ENCODE measurements around the gene FOXK2.

DNA sequence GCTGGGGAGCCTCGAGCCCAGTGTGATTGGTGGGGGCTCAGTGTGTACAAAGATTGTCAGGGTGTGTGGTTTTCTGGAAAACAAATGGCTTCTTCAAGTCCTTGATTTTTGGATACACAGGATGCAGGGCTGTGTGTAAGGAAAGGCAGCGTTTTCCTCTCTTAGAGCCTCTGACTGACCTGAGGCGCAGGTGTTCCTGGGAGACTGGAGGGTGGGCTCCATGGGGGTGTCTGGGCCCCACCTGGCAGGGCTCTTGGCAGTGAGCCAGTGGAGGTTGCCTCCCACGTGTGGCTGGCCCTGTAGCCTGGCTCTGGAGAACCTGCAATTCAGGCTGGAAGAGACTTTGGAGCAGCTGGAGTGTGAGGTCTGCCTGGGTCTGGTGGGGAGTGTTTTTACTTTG, 5.0 kb downstream of the FOXK2 start:
- TF ChIP-seq, protein P1, sequence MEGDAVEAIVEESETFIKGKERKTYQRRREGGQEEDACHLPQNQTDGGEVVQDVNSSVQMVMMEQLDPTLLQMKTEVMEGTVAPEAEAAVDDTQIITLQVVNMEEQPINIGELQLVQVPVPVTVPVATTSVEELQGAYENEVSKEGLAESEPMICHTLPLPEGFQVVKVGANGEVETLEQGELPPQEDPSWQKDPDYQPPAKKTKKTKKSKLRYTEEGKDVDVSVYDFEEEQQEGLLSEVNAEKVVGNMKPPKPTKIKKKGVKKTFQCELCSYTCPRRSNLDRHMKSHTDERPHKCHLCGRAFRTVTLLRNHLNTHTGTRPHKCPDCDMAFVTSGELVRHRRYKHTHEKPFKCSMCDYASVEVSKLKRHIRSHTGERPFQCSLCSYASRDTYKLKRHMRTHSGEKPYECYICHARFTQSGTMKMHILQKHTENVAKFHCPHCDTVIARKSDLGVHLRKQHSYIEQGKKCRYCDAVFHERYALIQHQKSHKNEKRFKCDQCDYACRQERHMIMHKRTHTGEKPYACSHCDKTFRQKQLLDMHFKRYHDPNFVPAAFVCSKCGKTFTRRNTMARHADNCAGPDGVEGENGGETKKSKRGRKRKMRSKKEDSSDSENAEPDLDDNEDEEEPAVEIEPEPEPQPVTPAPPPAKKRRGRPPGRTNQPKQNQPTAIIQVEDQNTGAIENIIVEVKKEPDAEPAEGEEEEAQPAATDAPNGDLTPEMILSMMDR (IDR thresholded peaks at IDR 0.05) = no peak
- TF ChIP-seq EZH2 (IDR thresholded peaks at IDR 0.05; ENCODE audit: borderline replicate concordance, insufficient read depth, low read depth, low read length, poor library complexity, severe bottlenecking) = no peak

Measured in B cell (primary cell).